PC-3 (cell line): ENCODE results near the gene AHDC1. TPM values are rescaled to one million over a fixed set of nuclear protein-coding genes. Genes with fewer than 3 reads are reported as not detected.

Source experiments
- ATAC-seq: fragments of 200-7000 bp; cut with Tn5 transposase; 2 replicates; pipeline ENCODE4 v1.9.1; 2020; ENCODE audit warnings: mild to moderate bottlenecking, moderate library complexity
- BruUV-seq: library from RNA; stranded (reverse); fragments of 400-500 nt; replicated peaks from 2 replicates; lab custom pipeline; 2021; lab: Mats Ljungman, UMichigan
- CTCF ChIA-PET: fragments of 300-600 bp; sonication (Branson Sonifier 250); formaldehyde crosslinking; loops from one replicate; lab custom pipeline; 2022; ENCODE audit warnings: antibody characterized with exemption; lab: Charles Lee
- POLR2A ChIA-PET: fragments of 300-600 bp; sonication (Branson Sonifier 250); formaldehyde crosslinking; loops from one replicate; lab custom pipeline; 2022; ENCODE audit warnings: antibody characterized with exemption; ENCODE audit not compliant: unreplicated experiment; lab: Charles Lee
- DNase-seq: peaks from one replicate; pipeline ENCODE4 v3.0.0-alpha.2; 2015
- H2AFZ ChIP-seq: fragments of 300-600 bp; sonication (generic); 2 replicates; pipeline ENCODE4 v1.6.0; 2016; ENCODE audit warnings: antibody characterized with exemption, low read length
- H3F3A ChIP-seq: fragments of 300-600 bp; sonication (generic); one replicate; pipeline ENCODE4 v1.6.0; 2017; ENCODE audit warnings: antibody characterized with exemption, low read length, control low read depth, mild to moderate bottlenecking; ENCODE audit not compliant: unreplicated experiment
- H3K27ac ChIP-seq: fragments of 300-600 bp; sonication (generic); 2 replicates; pipeline ENCODE4 v1.5.1; 2016; ENCODE audit warnings: mild to moderate bottlenecking, low read length
- H3K27me3 ChIP-seq: fragments of 300-600 bp; sonication (generic); 2 replicates; pipeline ENCODE4 v1.6.1; 2016; ENCODE audit warnings: low read length, mixed read lengths
- H3K36me3 ChIP-seq: fragments of 300-600 bp; sonication (generic); 2 replicates; pipeline ENCODE4 v1.6.1; 2016; ENCODE audit warnings: low read depth, mixed run types, low read length, mixed read lengths
- H3K4me1 ChIP-seq: fragments of 300-600 bp; sonication (generic); 2 replicates; pipeline ENCODE4 v1.5.1; 2016; ENCODE audit warnings: low read length; ENCODE audit not compliant: insufficient read depth
- H3K4me2 ChIP-seq: fragments of 300-600 bp; sonication (generic); 2 replicates; pipeline ENCODE4 v1.6.0; 2016; ENCODE audit warnings: low read length
- H3K4me3 ChIP-seq: fragments of 300-600 bp; sonication (generic); 2 replicates; pipeline ENCODE4 v1.5.1; 2016; ENCODE audit warnings: mild to moderate bottlenecking, low read length, mixed read lengths
- H3K79me2 ChIP-seq: fragments of 300-600 bp; sonication (generic); 2 replicates; pipeline ENCODE4 v1.6.1; 2017; ENCODE audit warnings: low read length, mixed read lengths
- H3K9ac ChIP-seq: fragments of 300-600 bp; sonication (generic); 2 replicates; pipeline ENCODE4 v1.6.0; 2016; ENCODE audit warnings: mild to moderate bottlenecking, low read length
- H3K9me2 ChIP-seq: fragments of 300-600 bp; sonication (generic); replicated peaks from 2 replicates; pipeline ENCODE4 v1.6.1; 2016; ENCODE audit warnings: mixed run types, low read length, mixed read lengths
- H3K9me3 ChIP-seq: fragments of 300-600 bp; sonication (generic); 2 replicates; pipeline ENCODE4 v1.6.1; 2016; ENCODE audit warnings: low read length, mixed read lengths
- H4K20me1 ChIP-seq: fragments of 300-600 bp; sonication (generic); 2 replicates; pipeline ENCODE4 v1.6.1; 2016; ENCODE audit warnings: low read length, mixed read lengths
- CTCF ChIP-seq: fragments of 300-600 bp; sonication (generic); conservative IDR thresholded peaks from 2 replicates; pipeline ENCODE4 v1.5.1; 2017; ENCODE audit warnings: antibody characterized with exemption, low read depth, mild to moderate bottlenecking, low read length
- EZH2 ChIP-seq: fragments of 300-600 bp; sonication (generic); IDR thresholded peaks from one replicate; pipeline ENCODE4 v1.6.1; 2017; ENCODE audit warnings: antibody characterized with exemption, mild to moderate bottlenecking, low read length; ENCODE audit not compliant: unreplicated experiment
- EZH2phosphoT487 ChIP-seq: fragments of 300-600 bp; sonication (generic); IDR thresholded peaks from 2 replicates; pipeline ENCODE4 v1.6.1; 2018; ENCODE audit warnings: mild to moderate bottlenecking, antibody characterized with exemption, low read length, borderline replicate concordance
- intact Hi-C: fragments of 100-400 bp; cut with micrococcal nuclease; formaldehyde crosslinking; loops from 2 replicates; pipeline ENCODE4 v1.9.0; 2023
- total RNA-seq: library from RNA; depleted of rRNA; stranded (reverse); fragments of >200 nt; gene quantifications from 2 replicates; pipeline ENCODE4 v1.2.3, GENCODE V29; 2014

The AHDC1 gene
- total RNA-seq, 1 experiment from 2014 or later: 15.2 TPM

DNA sequence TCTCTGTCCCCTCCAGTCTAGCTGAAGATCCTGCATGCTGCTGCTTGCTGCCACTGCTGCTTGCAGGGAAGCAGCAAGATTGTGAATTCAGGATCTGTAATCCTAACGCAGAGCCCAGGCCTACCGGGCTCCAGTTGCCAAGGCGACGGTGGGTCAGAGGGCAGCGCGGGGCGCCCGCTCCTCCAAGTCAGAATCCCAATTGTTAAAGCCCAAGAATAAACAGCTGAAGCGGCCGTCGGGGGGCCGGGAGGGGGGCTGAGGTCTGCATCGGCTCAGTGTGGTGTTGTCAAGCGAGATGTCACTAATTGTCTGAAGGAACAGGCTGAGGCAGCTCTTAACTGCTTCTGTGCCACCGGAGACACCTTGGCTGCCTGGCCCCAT, 36.8 kb downstream of the AHDC1 start:
- no TSS peak for BruUV-seq
- Histone ChIP-seq H3F3A (peaks cover 13% of the 10 kb centered on the region), H2AFZ (no peak overlapping the region), H3K27ac (no peak overlapping the region), H3K4me3 (no peak overlapping the region), H3K9me3 (no peaks in the 10 kb centered on the region), H3K9me2 (no peaks in the 10 kb centered on the region), H3K9ac (no peak overlapping the region), H3K4me1 (peaks cover 39% of the 10 kb centered on the region), H3K79me2 (peaks cover 87% of the 10 kb centered on the region), H4K20me1 (no peaks in the 10 kb centered on the region), H3K27me3 (no peaks in the 10 kb centered on the region), H3K36me3 (peaks cover 4% of the 10 kb centered on the region; the same call in 1 of the 2 replicates), H3K4me2 (no peak overlapping the region)
- ChIA-PET POLR2A (no interaction called here), CTCF (interaction anchor here (0.5 to 1.0 kb wide), 2 partner anchors 10 to 67 kb away, joined by 3 to 4 read pairs; no protein-coding TSS in a partner anchor)
- ATAC-seq (no peak), DNase-seq (no peak)
- TF ChIP-seq CTCF (no peak), EZH2 (no peak), EZH2phosphoT487 (no peak)
- intact Hi-C loops: loop anchor here (5.0 kb wide), 1 partner anchor 45 kb away; no protein-coding TSS in a partner anchor

GRCh38 chr1:27566462-27567145, 37.3 kb downstream of the AHDC1 start:
- H3K4me3 ChIP-seq: no peak overlapping the region
- ATAC-seq (no peak), DNase-seq (no peak)
- no peak overlapping the region for H3K4me2 ChIP-seq
- ChIA-PET CTCF (interaction anchor here (0.5 to 1.0 kb wide), 2 partner anchors 10 to 67 kb away, joined by 3 to 4 read pairs; no protein-coding TSS in a partner anchor), POLR2A (no interaction called here)
- H3K9me2 ChIP-seq: no peaks in the 10 kb centered on the region
- H3K9ac ChIP-seq: no peak overlapping the region
- H3K9me3 ChIP-seq: no peaks in the 10 kb centered on the region
- H3K27ac ChIP-seq: no peak overlapping the region
- H2AFZ ChIP-seq: no peak overlapping the region
- no peaks in the 10 kb centered on the region for H4K20me1 ChIP-seq
- H3K27me3 ChIP-seq: no peaks in the 10 kb centered on the region
- no peak for TF ChIP-seq EZH2
- TF ChIP-seq CTCF: no peak
- TF ChIP-seq EZH2phosphoT487: no peak
- intact Hi-C loops: loop anchor here (5.0 kb wide), 1 partner anchor 44 kb away; no protein-coding TSS in a partner anchor
- H3K36me3 ChIP-seq: peaks cover 4% of the 10 kb centered on the region; the same call in 1 of the 2 replicates
- H3K79me2 ChIP-seq: peaks cover 87% of the 10 kb centered on the region
- peaks cover 39% of the 10 kb centered on the region for H3K4me1 ChIP-seq
- BruUV-seq: no TSS peak
- peaks cover 13% of the 10 kb centered on the region for H3F3A ChIP-seq
